HEK293 (cell line): Measurements from ENCODE around the gene ZNF609.

Source experiments
- CTCF ChIA-PET: fragments of 350-600 bp; formaldehyde crosslinking; extraction: SDS; loops from one replicate; lab custom pipeline; 2021; ENCODE audit warnings: antibody characterized with exemption; lab: Yijun Ruan, JAX
- POLR2A ChIA-PET: fragments of 300-600 bp; formaldehyde crosslinking; extraction: SDS; loops from one replicate; lab custom pipeline; 2020; ENCODE audit warnings: antibody characterized with exemption, inconsistent platforms; lab: Yijun Ruan, JAX
- H3K27ac ChIP-seq: fragments of 200-500 bp; sonication (Bioruptor generic); 2 replicates; pipeline ENCODE4 v1.5.1; 2014; ENCODE audit warnings: low read depth, low read length, control low read depth, inconsistent platforms; ENCODE audit errors: extremely low read depth
- H3K36me3 ChIP-seq, 2 experiments: fragments of 200-500 bp in 1 of 2; sonication (Bioruptor generic) in 1 of 2; 1 replicate in 1 of 2; 2 replicates in 1 of 2; pipeline ENCODE4 v1.5.1; 2014 to 2017; ENCODE audit warnings: inconsistent platforms in 2 of 2, low read length in 2 of 2; ENCODE audit not compliant: control insufficient read depth in 2 of 2, insufficient read depth in 1 of 2
- H3K4me1 ChIP-seq: fragments of 200-500 bp; sonication (Bioruptor generic); 2 replicates; pipeline ENCODE4 v1.5.1; 2014; ENCODE audit warnings: mild to moderate bottlenecking, low read length, inconsistent platforms; ENCODE audit not compliant: control insufficient read depth, insufficient read depth
- H3K4me3 ChIP-seq: 2 replicates; pipeline ENCODE4 v1.5.1; 2011; ENCODE audit warnings: low read depth, mild to moderate bottlenecking, control low read depth, low read length, moderate library complexity
- H3K9me3 ChIP-seq: fragments of 200-500 bp; sonication (Bioruptor generic); 2 replicates; pipeline ENCODE4 v1.5.1; 2014; ENCODE audit warnings: low read depth, low read length, inconsistent platforms; ENCODE audit not compliant: control insufficient read depth, insufficient read depth
- BCL11B ChIP-seq: fragments of 450-650 bp; formaldehyde crosslinking; IDR thresholded peaks from 2 replicates; pipeline ENCODE4 v1.5.1; 2016; ENCODE audit warnings: low read depth, missing biosample characterization, missing genetic modification characterization
- GLI4 ChIP-seq: fragments of 450-650 bp; formaldehyde crosslinking; IDR thresholded peaks from 2 replicates; pipeline ENCODE4 v1.5.1; 2016; ENCODE audit warnings: missing biosample characterization, missing genetic modification characterization
- HOXC10 ChIP-seq: sonication (generic); formaldehyde crosslinking; IDR thresholded peaks from 2 replicates; pipeline ENCODE4 v1.8.1; 2023; ENCODE audit warnings: mild to moderate bottlenecking, missing genetic modification reagents
- SETDB1 ChIP-seq: IDR thresholded peaks from one replicate; pipeline ENCODE4 v1.6.1; 2017; ENCODE audit warnings: mild to moderate bottlenecking, low read length, moderate library complexity, mixed read lengths; ENCODE audit not compliant: insufficient read length
- ZEB2 ChIP-seq: fragments of 450-650 bp; formaldehyde crosslinking; IDR thresholded peaks from 2 replicates; pipeline ENCODE4 v1.5.1; 2016; ENCODE audit warnings: missing biosample characterization, missing genetic modification characterization
- ZFP69B ChIP-seq: fragments of 450-650 bp; formaldehyde crosslinking; IDR thresholded peaks from 2 replicates; pipeline ENCODE4 v1.5.1; 2016; ENCODE audit warnings: missing biosample characterization, missing genetic modification characterization
- ZNF132 ChIP-seq: fragments of 450-650 bp; formaldehyde crosslinking; IDR thresholded peaks from 2 replicates; pipeline ENCODE4 v1.5.1; 2017; ENCODE audit warnings: missing biosample characterization, missing genetic modification characterization, borderline replicate concordance
- ZNF223 ChIP-seq: fragments of 450-650 bp; formaldehyde crosslinking; IDR thresholded peaks from 2 replicates; pipeline ENCODE4 v1.5.1; 2016; ENCODE audit warnings: missing biosample characterization, missing genetic modification characterization
- ZNF426 ChIP-seq: fragments of 450-650 bp; formaldehyde crosslinking; IDR thresholded peaks from 2 replicates; pipeline ENCODE4 v1.5.1; 2017; ENCODE audit warnings: missing biosample characterization, missing genetic modification characterization, mild to moderate bottlenecking, inconsistent platforms, moderate library complexity
- ZNF560 ChIP-seq: fragments of 450-650 bp; formaldehyde crosslinking; IDR thresholded peaks from 2 replicates; pipeline ENCODE4 v1.5.1; 2017; ENCODE audit warnings: missing biosample characterization, missing genetic modification characterization, borderline replicate concordance
- ZNF76 ChIP-seq: fragments of 450-650 bp; formaldehyde crosslinking; IDR thresholded peaks from 2 replicates; pipeline ENCODE4; 2016; ENCODE audit warnings: low read depth, missing biosample characterization, missing genetic modification characterization, borderline replicate concordance
- ZNF768 ChIP-seq: fragments of 450-650 bp; formaldehyde crosslinking; IDR thresholded peaks from 2 replicates; pipeline ENCODE4 v1.5.1; 2018; ENCODE audit warnings: missing biosample characterization, mild to moderate bottlenecking, missing genetic modification characterization
- ZNF792 ChIP-seq: fragments of 450-650 bp; formaldehyde crosslinking; IDR thresholded peaks from 2 replicates; pipeline ENCODE4 v1.5.1; 2016; ENCODE audit warnings: missing biosample characterization, missing genetic modification characterization
- TF ChIP-seq, protein P1 (sequence below): fragments of 450-650 bp; formaldehyde crosslinking; IDR thresholded peaks from 2 replicates; pipeline ENCODE4 v1.5.1; 2016; ENCODE audit warnings: missing biosample characterization, missing genetic modification characterization
- TF ChIP-seq, protein P2 (sequence below): fragments of 450-650 bp; formaldehyde crosslinking; IDR thresholded peaks from 2 replicates; pipeline ENCODE4 v1.5.1; 2016; ENCODE audit warnings: missing biosample characterization, missing genetic modification characterization
- TF ChIP-seq, protein P3 (sequence below): fragments of 450-650 bp; formaldehyde crosslinking; IDR thresholded peaks from 2 replicates; pipeline ENCODE4 v1.5.1; 2017; ENCODE audit warnings: missing biosample characterization, missing genetic modification characterization
- TF ChIP-seq, protein P4 (sequence below): sonication (generic); formaldehyde crosslinking; IDR thresholded peaks from 2 replicates; pipeline ENCODE4 v1.8.1; 2022; ENCODE audit warnings: mild to moderate bottlenecking, moderate library complexity, missing genetic modification reagents

Gene ZNF609

DNA sequence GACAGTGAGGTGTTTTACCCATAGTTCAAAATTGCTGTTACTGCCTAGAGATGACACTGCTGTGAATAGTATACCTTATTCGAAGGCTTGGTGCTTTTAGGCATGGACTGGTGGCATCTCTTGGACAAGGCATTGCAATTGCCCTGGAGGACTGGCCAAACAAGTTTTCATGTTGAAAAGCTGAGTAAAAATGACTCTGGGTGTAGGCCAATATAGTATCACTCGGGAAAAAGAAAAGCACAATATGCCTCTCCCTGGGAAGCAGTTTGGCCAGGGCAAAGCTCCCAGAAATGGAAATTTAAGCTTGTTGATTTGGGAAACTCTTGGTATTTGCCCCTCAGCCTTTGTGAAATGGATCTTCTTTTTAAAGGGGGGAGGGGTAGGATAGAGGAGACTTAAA is 54.8 kb downstream of the ZNF609 start:
- ChIA-PET CTCF (interaction anchor here (0.6 kb wide), 1 partner anchor 85 kb away, joined by 4 read pairs; no protein-coding TSS in a partner anchor), POLR2A (no interaction called here)
- no peak overlapping the region for H3K4me3 ChIP-seq
- no peaks in the 10 kb centered on the region for H3K9me3 ChIP-seq
- no peak overlapping the region for H3K27ac ChIP-seq
- H3K4me1 ChIP-seq, result no peaks in the 10 kb centered on the region; the same call in 1 of the 2 replicates
- TF ChIP-seq ZNF792 (tag by site-specific recombination), result no peak
- TF ChIP-seq ZNF560, result no peak
- no peak for TF ChIP-seq ZNF76 (tag by site-specific recombination)
- TF ChIP-seq BCL11B (tag by site-specific recombination), result no peak
- TF ChIP-seq, protein P1, sequence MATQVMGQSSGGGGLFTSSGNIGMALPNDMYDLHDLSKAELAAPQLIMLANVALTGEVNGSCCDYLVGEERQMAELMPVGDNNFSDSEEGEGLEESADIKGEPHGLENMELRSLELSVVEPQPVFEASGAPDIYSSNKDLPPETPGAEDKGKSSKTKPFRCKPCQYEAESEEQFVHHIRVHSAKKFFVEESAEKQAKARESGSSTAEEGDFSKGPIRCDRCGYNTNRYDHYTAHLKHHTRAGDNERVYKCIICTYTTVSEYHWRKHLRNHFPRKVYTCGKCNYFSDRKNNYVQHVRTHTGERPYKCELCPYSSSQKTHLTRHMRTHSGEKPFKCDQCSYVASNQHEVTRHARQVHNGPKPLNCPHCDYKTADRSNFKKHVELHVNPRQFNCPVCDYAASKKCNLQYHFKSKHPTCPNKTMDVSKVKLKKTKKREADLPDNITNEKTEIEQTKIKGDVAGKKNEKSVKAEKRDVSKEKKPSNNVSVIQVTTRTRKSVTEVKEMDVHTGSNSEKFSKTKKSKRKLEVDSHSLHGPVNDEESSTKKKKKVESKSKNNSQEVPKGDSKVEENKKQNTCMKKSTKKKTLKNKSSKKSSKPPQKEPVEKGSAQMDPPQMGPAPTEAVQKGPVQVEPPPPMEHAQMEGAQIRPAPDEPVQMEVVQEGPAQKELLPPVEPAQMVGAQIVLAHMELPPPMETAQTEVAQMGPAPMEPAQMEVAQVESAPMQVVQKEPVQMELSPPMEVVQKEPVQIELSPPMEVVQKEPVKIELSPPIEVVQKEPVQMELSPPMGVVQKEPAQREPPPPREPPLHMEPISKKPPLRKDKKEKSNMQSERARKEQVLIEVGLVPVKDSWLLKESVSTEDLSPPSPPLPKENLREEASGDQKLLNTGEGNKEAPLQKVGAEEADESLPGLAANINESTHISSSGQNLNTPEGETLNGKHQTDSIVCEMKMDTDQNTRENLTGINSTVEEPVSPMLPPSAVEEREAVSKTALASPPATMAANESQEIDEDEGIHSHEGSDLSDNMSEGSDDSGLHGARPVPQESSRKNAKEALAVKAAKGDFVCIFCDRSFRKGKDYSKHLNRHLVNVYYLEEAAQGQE (tag by site-specific recombination), result no peak
- no peaks in the 10 kb centered on the region; a peak in 1 of 3 replicates for H3K36me3 ChIP-seq

DNA sequence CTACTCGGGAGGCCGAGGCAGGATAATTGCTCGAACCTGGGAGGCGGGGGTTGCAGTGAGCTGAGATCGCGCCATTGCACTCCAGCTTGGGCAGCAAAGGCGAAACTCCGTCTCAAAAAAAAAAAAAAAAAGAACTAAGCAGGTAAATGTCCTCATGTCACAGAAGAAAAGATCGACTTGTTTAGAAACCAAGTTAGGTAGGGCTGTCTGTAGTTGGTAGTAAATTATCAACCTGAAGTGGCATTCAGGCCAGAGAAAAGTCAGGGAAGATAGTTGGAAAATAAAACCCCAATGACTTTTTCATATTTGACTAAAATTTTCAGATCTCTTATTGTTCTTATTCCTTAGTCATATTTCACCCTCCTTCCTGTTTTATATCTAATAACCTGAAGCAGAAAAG is 55.4 kb downstream of the ZNF609 start:
- TF ChIP-seq HOXC10, result no peak
- no peak for TF ChIP-seq ZFP69B (tag by site-specific recombination)
- no peak for TF ChIP-seq GLI4 (tag by site-specific recombination)
- H3K9me3 ChIP-seq, result no peaks in the 10 kb centered on the region
- no peak overlapping the region for H3K4me3 ChIP-seq
- peaks cover 3% of the 10 kb centered on the region for H3K4me1 ChIP-seq
- ChIA-PET CTCF (no interaction called here), POLR2A (no interaction called here)
- H3K36me3 ChIP-seq, result no peaks in the 10 kb centered on the region; a peak in 1 of 3 replicates
- no peak overlapping the region for H3K27ac ChIP-seq

DNA sequence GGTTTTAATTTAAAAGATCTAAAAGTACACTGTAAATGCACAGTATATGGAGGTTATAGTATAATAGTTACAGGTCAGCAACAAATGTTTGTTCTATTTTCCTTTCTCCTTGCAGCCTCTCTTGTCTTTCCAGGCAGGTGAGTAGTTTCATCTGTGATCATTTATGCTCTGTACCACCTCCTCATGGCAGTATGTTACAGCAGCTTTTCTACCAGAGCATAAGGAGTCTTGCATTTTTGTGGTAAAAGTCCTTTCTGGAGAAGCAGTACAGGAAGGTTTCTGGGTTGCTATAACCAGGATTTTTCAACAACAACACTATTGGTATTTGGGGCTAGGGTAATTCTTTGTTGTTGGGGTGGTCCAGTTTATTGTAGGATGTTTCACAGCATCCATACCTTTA is 59.5 kb downstream of the ZNF609 start:
- Histone ChIP-seq H3K27ac (no peak overlapping the region), H3K36me3 (no peaks in the 10 kb centered on the region; a peak in 1 of 3 replicates), H3K4me3 (no peak overlapping the region), H3K4me1 (peaks cover 19% of the 10 kb centered on the region), H3K9me3 (no peaks in the 10 kb centered on the region)
- TF ChIP-seq ZNF426 (tag by site-specific recombination) (no peak), ZNF223 (tag by site-specific recombination) (no peak), ZEB2 (tag by site-specific recombination) (no peak), ZNF132 (tag by site-specific recombination) (no peak), ZNF768 (tag by site-specific recombination) (no peak), SETDB1 (no peak)
- TF ChIP-seq, protein P2, sequence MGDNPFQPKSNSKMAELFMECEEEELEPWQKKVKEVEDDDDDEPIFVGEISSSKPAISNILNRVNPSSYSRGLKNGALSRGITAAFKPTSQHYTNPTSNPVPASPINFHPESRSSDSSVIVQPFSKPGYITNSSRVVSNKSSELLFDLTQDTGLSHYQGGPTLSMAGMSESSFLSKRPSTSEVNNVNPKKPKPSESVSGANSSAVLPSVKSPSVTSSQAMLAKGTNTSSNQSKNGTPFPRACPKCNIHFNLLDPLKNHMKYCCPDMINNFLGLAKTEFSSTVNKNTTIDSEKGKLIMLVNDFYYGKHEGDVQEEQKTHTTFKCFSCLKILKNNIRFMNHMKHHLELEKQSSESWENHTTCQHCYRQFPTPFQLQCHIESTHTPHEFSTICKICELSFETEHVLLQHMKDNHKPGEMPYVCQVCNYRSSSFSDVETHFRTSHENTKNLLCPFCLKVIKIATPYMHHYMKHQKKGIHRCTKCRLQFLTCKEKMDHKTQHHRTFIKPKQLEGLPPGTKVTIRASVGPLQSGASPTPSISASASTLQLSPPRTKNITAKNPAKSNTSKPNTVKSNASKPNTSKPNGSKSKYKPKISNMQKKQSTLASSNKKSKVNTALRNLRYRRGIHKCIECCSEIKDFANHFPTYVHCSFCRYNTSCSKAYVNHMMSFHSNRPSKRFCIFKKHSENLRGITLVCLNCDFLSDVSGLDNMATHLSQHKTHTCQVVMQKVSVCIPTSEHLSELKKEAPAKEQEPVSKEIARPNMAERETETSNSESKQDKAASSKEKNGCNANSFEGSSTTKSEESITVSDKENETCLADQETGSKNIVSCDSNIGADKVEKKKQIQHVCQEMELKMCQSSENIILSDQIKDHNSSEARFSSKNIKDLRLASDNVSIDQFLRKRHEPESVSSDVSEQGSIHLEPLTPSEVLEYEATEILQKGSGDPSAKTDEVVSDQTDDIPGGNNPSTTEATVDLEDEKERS (tag by site-specific recombination), result no peak
- TF ChIP-seq, protein P3, sequence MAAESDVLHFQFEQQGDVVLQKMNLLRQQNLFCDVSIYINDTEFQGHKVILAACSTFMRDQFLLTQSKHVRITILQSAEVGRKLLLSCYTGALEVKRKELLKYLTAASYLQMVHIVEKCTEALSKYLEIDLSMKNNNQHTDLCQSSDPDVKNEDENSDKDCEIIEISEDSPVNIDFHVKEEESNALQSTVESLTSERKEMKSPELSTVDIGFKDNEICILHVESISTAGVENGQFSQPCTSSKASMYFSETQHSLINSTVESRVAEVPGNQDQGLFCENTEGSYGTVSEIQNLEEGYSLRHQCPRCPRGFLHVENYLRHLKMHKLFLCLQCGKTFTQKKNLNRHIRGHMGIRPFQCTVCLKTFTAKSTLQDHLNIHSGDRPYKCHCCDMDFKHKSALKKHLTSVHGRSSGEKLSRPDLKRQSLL, result no peak
- TF ChIP-seq, protein P4, sequence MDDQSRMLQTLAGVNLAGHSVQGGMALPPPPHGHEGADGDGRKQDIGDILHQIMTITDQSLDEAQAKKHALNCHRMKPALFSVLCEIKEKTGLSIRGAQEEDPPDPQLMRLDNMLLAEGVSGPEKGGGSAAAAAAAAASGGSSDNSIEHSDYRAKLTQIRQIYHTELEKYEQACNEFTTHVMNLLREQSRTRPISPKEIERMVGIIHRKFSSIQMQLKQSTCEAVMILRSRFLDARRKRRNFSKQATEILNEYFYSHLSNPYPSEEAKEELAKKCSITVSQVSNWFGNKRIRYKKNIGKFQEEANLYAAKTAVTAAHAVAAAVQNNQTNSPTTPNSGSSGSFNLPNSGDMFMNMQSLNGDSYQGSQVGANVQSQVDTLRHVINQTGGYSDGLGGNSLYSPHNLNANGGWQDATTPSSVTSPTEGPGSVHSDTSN (CRISPR knock-in tag), result no peak
- POLR2A ChIA-PET, result no interaction called here
- CTCF ChIA-PET, result no interaction called here
